ENCODE results near the gene ZNF350.
"Not testable (repeated sequence)": the region's sequence is repeated elsewhere in the genome, so short reads cannot be mapped to it uniquely, and the experiment has no call there.

Gene ZNF350

GRCh38 chr19:51965583-51965982, 21.1 kb downstream of the ZNF350 start:
- no peak for DNase-seq (ENCODE audit: low read depth)
- no peak overlapping the region for H3K4me3 ChIP-seq (replicated peaks; ENCODE audit: low read depth, low read length)
- TF ChIP-seq CTCF (IDR thresholded peaks at IDR 0.05; ENCODE audit: low read length, missing control alignments), result no peak

GRCh38 chr19:51960621-51961233, 25.9 kb downstream of the ZNF350 start:
- not testable (repeated sequence) for H3K4me3 ChIP-seq (replicated peaks; ENCODE audit: low read depth, low read length)
- DNase-seq (ENCODE audit: low read depth), result peak; percentile 9

- no peak overlapping the region for H3K4me3 ChIP-seq (replicated peaks; ENCODE audit: low read depth, low read length)
- no peak for TF ChIP-seq CTCF (IDR thresholded peaks at IDR 0.05; ENCODE audit: low read length, missing control alignments)
- DNase-seq (ENCODE audit: low read depth), result no peak
Measured at GRCh38 chr19:51959791-51960190, 26.8 kb downstream of the ZNF350 start.

- H3K4me3 ChIP-seq (replicated peaks; ENCODE audit: low read depth, low read length); DNase-seq (ENCODE audit: low read depth): not testable (repeated sequence)
Measured at GRCh38 chr19:51957846-51958245, 28.8 kb downstream of the ZNF350 start.

- no peak for TF ChIP-seq CTCF (IDR thresholded peaks at IDR 0.05; ENCODE audit: low read length, missing control alignments)
- DNase-seq (ENCODE audit: low read depth), result peak; percentile 27
- peak overlapping the region; percentile 41 for H3K4me3 ChIP-seq (replicated peaks; ENCODE audit: low read depth, low read length)
Measured at GRCh38 chr19:51948975-51949374, 37.7 kb downstream of the ZNF350 start.

- no peak for TF ChIP-seq CTCF (IDR thresholded peaks at IDR 0.05; ENCODE audit: low read length, missing control alignments)
- DNase-seq (ENCODE audit: low read depth), result no peak
- H3K4me3 ChIP-seq (replicated peaks; ENCODE audit: low read depth, low read length), result no peak overlapping the region
Measured at GRCh38 chr19:51946602-51947001, 40.0 kb downstream of the ZNF350 start.

GRCh38 chr19:51944798-51945552, 41.7 kb downstream of the ZNF350 start:
- TF ChIP-seq CTCF (IDR thresholded peaks at IDR 0.05; ENCODE audit: low read length, missing control alignments), result no peak
- DNase-seq (ENCODE audit: low read depth), result no peak
- H3K4me3 ChIP-seq (replicated peaks; ENCODE audit: low read depth, low read length), result no peak overlapping the region

- no peak for DNase-seq (ENCODE audit: low read depth)
- H3K4me3 ChIP-seq (replicated peaks; ENCODE audit: low read depth, low read length), result no peak overlapping the region
- no peak for TF ChIP-seq CTCF (IDR thresholded peaks at IDR 0.05; ENCODE audit: low read length, missing control alignments)
Measured at GRCh38 chr19:51938936-51939335, 47.7 kb downstream of the ZNF350 start.
